GM19035 (cell line): ENCODE data around the gene SYNDIG1.

Experiments used
- ATAC-seq: cut with Tn5 transposase; IDR thresholded peaks from one replicate; pipeline ENCODE4 v1.9.1; 2021; ENCODE audit not compliant: unreplicated experiment

Gene SYNDIG1

GRCh38 chr20:24469116-24469893 is at the start of gene SYNDIG1:
TSS of gene SYNDIG1 (plus strand) at chr20:24469629. CDS start at chr20:24543098, 73,469 bp downstream.
- ATAC-seq: no peak

- no peak for ATAC-seq
These were observed 49.6 kb upstream of the SYNDIG1 start for GRCh38 chr20:24419786-24420185.

DNA sequence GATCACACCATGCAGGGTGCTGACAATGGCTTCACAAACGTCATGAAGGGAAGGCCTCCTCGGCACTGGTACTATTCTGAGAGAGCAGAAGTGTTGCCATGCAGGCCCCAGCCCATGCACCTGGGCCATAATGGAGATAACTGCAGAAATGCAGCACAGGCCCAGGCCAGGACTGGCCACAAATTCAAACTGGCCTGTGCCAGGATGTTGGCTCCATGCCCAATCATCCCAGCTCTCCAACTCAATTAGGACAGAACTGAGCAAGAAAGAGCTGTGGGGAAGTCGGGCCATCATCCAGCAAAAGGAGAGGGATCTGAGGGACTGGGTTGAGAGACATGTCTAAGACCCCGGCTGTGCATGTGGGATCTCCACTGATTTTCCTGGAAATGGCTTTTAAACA is 48.9 kb upstream of the SYNDIG1 start:
- ATAC-seq: no peak

DNA sequence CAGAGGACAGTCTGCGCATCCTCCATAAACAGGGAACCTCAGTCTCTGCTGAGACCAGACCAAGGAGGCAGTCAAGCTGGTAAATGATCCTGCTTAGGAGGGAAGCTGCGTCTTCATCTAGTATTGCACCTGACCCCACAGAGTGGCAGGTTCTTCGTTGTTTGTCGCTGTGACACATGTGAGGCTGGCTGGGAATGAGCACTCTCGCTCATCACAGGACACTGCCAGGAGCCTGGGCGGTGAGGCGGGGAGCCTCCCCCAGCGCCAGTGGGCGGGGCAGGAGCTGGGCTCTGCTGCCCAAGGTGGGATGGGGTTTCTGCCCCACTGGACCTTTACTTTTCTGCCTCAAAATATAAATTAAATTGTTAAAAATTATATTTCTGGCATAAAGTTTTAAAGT is 48.4 kb upstream of the SYNDIG1 start:
- no peak for ATAC-seq

- ATAC-seq: no peak
These were observed 47.2 kb upstream of the SYNDIG1 start for GRCh38 chr20:24422091-24422760.

- no peak for ATAC-seq
These were observed 45.8 kb upstream of the SYNDIG1 start for GRCh38 chr20:24423390-24424313.

- no peak for ATAC-seq
These were observed 43.8 kb upstream of the SYNDIG1 start for GRCh38 chr20:24425523-24426135.

- no peak for ATAC-seq
These were observed 38.0 kb upstream of the SYNDIG1 start for GRCh38 chr20:24431279-24432045.

DNA sequence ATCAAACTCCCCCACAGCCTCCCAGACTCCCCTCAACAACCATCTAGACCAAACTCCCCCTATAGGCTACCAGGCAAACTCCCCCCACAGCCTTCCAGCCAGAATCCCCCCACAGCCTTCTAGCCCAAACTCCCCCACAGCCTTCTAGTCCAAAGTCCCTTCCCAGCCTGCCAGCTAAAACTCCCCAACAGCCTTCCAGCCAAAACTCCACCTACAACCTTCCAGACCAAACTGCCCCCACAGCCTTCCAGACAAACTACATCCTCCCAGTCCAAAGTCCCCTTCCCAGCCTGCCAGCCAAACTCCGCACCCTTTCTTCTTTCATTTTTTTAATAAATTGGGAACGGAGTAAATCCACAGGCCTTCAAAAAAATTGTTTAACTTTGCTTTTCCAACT is 37.4 kb upstream of the SYNDIG1 start:
- no peak for ATAC-seq

DNA sequence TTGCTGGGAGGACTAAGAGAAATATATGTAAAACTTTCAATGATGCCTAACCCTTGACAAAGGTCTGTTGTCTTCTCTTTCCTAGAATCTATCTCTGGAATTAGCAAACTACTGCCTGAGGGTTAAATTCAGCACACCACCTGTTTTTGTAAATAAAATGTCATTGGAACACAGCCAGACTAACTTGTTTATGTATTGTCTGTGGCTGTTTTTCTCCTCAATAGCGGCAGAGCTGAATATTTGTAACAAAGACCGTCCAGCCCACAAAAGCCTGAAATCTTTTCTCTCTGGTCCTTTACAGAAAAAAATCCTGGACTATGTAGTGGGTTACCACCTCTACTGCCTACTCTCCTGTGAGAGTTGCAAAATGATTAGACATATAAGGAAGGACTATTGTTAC is 33.3 kb upstream of the SYNDIG1 start:
- no peak for ATAC-seq

DNA sequence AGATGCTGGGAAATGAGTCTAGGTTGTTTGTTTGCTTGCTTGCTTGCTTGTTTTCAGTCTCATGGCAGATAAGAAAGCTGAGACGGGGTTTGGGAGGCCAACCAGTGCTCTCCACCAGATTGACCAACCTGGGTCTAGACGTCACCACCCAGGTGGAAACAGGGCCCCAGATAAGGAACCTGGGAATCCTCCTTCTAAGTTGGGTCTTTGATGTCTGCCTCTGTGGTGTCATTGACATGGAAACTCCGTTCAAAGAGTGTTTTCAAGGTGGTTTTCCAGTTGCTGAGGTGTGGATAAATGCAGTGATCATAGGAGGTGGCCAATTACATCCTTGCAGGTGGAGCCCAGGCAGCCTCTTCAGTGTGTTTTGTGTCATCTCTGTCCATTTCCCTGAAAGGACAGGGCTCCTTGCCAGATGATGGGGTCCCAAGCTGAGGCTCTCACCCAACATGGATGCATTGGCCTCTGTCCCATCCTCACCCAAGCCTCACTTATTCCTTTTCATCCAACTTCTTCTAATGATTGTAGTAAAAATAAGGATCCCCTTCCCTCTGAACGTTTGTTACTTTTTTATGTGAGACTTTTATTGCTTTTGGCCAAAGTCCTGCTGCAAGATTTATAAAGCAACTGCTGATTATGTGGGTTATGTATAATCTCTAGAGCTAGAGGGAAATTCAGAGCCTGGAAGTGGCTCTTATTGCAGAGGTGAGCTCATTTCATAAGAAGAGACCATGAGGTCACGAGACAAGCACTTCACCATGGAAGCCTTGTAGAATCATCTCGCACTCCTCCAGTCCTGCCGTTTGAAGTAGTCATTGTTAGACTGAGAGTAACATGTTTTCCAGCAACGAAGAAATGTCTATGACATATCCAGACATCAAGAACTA is 32.0 kb upstream of the SYNDIG1 start:
- no peak for ATAC-seq

GRCh38 chr20:24438331-24438730 is 31.1 kb upstream of the SYNDIG1 start:
- no peak for ATAC-seq

DNA sequence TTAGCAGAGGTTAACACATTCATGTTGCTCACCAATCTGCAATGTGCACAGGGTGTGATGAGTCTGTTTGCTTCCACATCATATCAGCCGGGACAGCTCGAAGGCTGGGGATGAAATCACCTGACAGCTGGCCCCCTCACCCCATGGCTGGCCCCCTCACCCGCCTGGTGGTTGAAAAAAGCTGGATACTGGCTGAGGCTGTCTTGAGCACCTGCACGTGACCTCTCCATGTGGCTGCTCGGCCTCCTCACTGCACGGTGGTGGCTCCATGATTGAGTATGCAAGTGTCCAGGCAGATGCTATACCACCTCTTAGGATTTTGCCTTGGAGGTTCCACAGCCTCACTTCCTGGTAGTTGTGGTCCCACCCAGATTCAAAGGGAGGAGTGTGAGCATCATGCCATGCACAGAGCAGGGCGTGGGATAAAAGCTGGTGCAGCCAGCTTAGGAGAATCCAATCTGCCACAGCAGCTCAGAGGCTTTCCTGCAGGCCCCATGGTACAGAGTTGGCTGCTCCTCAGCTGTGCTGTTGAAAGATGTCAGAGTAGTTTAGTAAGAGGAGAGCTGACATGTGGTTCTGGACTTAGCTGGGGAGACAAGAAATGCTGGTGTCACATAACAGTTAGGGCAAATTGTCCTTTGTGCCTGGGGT is 29.6 kb upstream of the SYNDIG1 start:
- ATAC-seq: no peak

DNA sequence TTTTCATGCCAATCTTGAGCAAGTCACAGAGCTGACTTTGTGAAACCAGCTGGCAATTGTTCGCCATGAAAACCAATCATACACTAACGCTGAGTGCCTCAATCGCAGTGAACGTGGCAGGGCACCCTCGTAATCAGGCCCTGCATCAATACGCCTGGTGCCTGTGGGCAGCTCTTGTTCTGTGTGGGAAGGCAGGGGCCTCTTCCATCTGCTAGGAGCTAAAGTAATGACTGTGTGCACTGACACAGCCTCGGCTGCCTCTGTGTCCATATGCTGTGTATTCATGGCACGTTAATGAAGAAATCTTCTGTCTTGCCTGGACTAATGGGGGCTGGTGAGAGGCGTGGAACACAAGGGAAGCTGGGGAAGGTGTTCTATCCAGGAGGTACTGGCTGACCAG is 27.8 kb upstream of the SYNDIG1 start:
- ATAC-seq: no peak

DNA sequence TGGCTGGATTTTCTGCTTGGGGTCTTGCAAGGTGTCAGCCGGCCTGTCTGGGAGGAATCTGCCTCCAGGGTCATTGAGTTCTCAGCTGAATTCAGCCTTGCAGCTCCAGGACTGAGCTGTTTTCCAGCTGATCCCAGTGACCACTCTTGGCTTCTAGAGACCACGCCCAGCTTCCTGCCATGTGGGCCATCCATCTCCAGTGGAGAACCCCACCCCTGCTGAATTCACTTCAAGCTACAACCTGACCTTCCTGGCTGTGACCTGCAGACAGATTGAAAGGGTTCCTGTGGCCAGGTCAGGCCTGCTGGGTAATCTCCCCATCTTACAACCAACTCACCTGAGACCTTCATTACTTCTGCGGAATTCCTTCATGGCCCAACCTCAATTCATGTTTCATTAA is 26.5 kb upstream of the SYNDIG1 start:
- ATAC-seq: no peak

DNA sequence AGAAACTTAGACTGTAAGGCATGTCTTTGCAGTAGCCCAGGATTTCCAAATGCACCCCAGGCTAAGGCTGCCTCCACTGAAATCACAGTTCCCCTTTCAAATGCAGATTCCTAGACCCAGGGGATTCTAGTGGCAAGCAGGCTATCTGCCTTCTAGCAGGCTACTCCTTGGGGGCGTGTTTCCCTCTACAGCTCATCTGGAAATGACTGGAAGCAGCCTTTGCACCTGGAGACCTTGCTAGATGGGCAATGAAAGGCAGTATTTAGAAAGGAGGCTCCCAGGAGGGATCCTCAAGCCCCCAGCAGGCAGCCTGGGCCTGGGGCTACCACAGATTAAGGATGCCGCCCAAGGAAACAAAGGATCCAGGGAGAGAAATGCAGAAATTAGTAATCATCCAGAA is 26.0 kb upstream of the SYNDIG1 start:
- no peak for ATAC-seq

DNA sequence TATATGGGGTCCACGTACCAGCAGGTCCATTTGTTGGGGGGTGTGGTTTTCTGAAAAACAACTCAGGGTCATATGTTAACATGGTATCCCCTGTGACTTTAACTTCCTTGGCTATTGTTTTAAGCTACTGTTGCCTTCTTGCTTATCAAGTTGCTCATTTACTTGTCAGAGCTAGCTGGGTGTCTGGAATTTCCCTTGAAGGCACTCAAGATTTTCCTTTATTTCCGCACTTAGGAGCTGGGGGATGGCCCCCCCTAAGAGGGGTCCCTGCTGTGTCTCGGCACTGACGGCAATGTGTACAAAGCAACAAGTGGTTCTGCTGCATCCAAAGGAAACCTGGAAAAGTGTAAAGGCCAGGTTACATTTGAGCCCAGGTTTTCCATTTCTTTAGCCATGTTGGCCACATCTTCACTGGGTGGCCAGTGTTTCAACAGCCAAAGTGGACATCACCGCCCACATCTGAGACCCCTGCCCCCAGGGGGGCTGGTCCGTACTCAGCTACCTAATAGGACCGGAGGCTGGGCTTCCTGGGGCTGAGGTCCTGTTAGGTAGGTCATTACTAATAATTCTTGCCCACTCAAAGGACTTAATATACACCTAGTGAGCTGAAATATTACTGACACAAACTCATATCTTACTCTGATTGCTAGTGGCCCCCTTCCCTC is 24.8 kb upstream of the SYNDIG1 start:
- ATAC-seq: no peak

- no peak for ATAC-seq
These were observed 23.8 kb upstream of the SYNDIG1 start for GRCh38 chr20:24445510-24446170.
